Karpas-422 (cell line): ENCODE results near the gene KSR1. TPM values are rescaled to one million over a fixed set of nuclear protein-coding genes. Genes with fewer than 3 reads are reported as not detected.

ENCODE experiments used
- DNase-seq: peaks from one replicate; pipeline ENCODE4 v3.0.0-alpha.2; 2015
- H2AFZ ChIP-seq: fragments of 200-600 bp; sonication (generic); 2 replicates; pipeline ENCODE4 v1.6.1; 2014; ENCODE audit warnings: antibody characterized with exemption, low read length, mixed read lengths
- H3K27ac ChIP-seq: fragments of 200-600 bp; sonication (generic); 2 replicates; pipeline ENCODE4 v1.5.1; 2014; ENCODE audit warnings: mild to moderate bottlenecking, low read length, moderate library complexity
- H3K27me3 ChIP-seq: fragments of 200-600 bp; sonication (generic); 2 replicates; pipeline ENCODE4 v1.6.1; 2014; ENCODE audit warnings: low read length, mixed read lengths
- H3K36me3 ChIP-seq: fragments of 200-600 bp; sonication (generic); 2 replicates; pipeline ENCODE4 v1.6.1; 2014; ENCODE audit warnings: low read length, mixed read lengths; ENCODE audit not compliant: insufficient read depth
- H3K4me1 ChIP-seq: fragments of 200-600 bp; sonication (generic); 2 replicates; pipeline ENCODE4 v1.6.1; 2014; ENCODE audit warnings: mild to moderate bottlenecking, low read length, mixed read lengths
- H3K4me2 ChIP-seq: fragments of 200-600 bp; sonication (generic); 2 replicates; pipeline ENCODE4 v1.6.1; 2014; ENCODE audit warnings: low read length, low read depth, mild to moderate bottlenecking; ENCODE audit not compliant: poor library complexity, severe bottlenecking
- H3K4me3 ChIP-seq: fragments of 200-600 bp; sonication (generic); 2 replicates; pipeline ENCODE4 v1.5.1; 2014; ENCODE audit warnings: mild to moderate bottlenecking, antibody characterized with exemption, low read length, mixed read lengths
- H3K79me2 ChIP-seq: fragments of 200-600 bp; sonication (generic); 2 replicates; pipeline ENCODE4 v1.6.1; 2014; ENCODE audit warnings: mild to moderate bottlenecking, low read length, mixed read lengths
- H3K9ac ChIP-seq: fragments of 200-600 bp; sonication (generic); 2 replicates; pipeline ENCODE4 v1.6.0; 2014; ENCODE audit warnings: low read length
- H3K9me2 ChIP-seq: fragments of 200-600 bp; sonication (generic), shearing (Covaris generic); replicated peaks from 2 replicates; pipeline ENCODE4 v1.6.0; 2014; ENCODE audit warnings: mild to moderate bottlenecking, low read length, moderate library complexity; ENCODE audit not compliant: insufficient read depth
- H3K9me3 ChIP-seq: fragments of 300-700, 200-600 bp; sonication (generic); 2 replicates; pipeline ENCODE4 v1.6.1; 2014; ENCODE audit warnings: low read length, mixed read lengths
- H4K20me1 ChIP-seq: fragments of 200-600 bp; sonication (generic); 2 replicates; pipeline ENCODE4 v1.6.1; 2014; ENCODE audit warnings: mild to moderate bottlenecking, antibody characterized with exemption, low read length, low read depth; ENCODE audit not compliant: insufficient read depth
- total RNA-seq: library from RNA; depleted of rRNA; stranded (reverse); fragments of >200 nt; shearing (Covaris generic); gene quantifications from 2 replicates; pipeline ENCODE4 v1.2.3, GENCODE V29; 2014; ENCODE audit warnings: low replicate concordance

KSR1 gene
- total RNA-seq, 1 experiment from 2014 or later, result 0.52 TPM

DNA sequence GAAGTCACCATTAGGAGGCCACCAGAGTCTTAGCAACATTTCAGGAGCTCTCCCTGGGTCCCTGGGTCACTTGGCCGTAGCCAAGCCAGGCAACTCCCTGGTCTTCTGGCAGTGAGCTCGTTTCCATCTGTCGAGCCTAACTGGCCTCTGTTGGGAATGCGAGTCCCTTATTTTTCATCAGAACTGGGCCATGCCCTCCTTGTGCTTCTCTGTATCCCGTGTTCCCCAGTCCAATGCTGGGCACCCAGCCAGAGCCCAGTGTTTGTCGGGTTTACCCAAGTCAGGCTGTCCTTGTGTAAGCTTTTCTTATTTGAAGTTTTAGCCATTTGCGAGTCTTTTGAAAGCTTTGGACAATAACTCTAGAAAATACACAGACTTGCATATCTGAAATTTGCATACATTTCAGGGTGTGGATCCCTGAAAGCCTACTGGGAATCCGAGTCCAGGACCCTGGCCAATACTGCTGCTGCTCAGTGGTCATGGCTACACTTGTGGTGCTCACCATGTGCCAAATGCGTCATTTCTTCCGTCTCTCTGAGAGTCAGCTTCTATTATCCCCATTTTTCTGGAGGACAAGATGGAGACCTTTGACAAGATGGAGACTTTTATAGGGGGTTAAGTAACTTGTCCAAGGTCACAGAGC, 93.1 kb downstream of the KSR1 start:
- H3K4me3 ChIP-seq, result no peak overlapping the region
- H3K4me1 ChIP-seq, result peaks cover 6% of the 10 kb centered on the region
- H2AFZ ChIP-seq, result no peak overlapping the region
- no peaks in the 10 kb centered on the region for H3K79me2 ChIP-seq
- H3K27me3 ChIP-seq, result no peaks in the 10 kb centered on the region
- H4K20me1 ChIP-seq, result no peaks in the 10 kb centered on the region
- no peaks in the 10 kb centered on the region for H3K36me3 ChIP-seq
- DNase-seq, result no peak
- no peak overlapping the region for H3K27ac ChIP-seq
- H3K9me3 ChIP-seq, result no peaks in the 10 kb centered on the region
- no peak overlapping the region for H3K4me2 ChIP-seq
- no peak overlapping the region for H3K9ac ChIP-seq
- no peaks in the 10 kb centered on the region for H3K9me2 ChIP-seq

DNA sequence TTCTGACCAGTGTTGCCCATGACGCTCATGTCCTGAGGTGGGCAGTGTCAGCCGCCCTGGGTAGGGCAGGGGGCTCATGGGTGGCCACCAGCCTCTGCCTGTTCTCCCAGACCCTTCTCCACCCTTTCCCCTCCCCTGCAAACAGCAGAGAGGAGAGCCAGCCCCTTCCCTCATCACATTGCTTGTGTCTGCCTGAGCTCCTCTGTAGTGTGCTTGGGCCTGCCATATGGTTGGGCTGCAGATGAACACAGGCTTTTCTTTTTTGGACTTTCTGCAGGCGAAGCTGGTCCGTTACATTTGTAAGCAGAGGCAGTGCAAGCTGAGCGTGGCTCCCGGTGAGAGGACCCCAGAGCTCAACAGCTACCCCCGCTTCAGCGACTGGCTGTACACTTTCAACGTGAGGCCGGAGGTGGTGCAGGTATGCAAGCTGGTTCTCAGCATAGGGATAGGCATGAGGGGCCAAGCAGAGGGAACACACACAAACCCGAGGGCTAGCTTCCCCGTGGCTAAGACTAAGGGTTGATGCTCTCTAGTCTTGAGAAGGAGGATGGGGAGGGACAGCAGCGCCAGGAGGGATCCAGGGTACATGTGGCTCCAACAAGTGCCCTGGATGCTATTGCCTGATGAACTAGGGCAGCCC, 94.2 kb downstream of the KSR1 start:
- Histone ChIP-seq H2AFZ (no peak overlapping the region), H3K4me2 (no peak overlapping the region), H4K20me1 (no peaks in the 10 kb centered on the region), H3K27me3 (no peaks in the 10 kb centered on the region), H3K9me3 (no peaks in the 10 kb centered on the region), H3K4me3 (no peak overlapping the region), H3K9me2 (no peaks in the 10 kb centered on the region), H3K27ac (no peak overlapping the region), H3K9ac (no peak overlapping the region), H3K4me1 (no peaks in the 10 kb centered on the region), H3K36me3 (no peaks in the 10 kb centered on the region), H3K79me2 (no peaks in the 10 kb centered on the region)
- no peak for DNase-seq

DNA sequence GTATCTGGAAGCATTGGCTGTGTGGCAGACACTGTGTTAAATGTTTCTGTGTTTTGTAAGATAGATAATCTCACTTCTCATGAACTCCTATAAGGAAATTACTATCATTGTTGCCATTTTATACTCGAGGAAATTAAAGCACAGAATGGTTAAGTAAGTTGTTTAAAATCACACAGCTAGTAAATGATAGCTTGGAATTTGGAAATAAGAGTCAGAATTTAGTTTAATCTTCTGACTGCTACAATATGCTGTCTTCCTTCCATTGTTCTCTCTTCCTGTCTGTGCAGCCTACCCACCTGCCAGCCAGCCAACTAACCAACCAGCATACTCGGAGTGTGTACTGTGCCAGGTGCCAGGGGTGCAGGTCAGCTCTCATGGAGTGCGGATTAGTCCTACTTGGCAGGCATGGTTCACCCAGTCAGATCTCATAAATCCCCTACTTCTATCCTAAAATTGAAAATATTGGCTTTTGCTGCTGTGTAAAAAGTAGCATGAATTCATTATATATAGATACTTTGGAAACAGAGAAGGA, 94.8 kb downstream of the KSR1 start:
- Histone ChIP-seq H4K20me1 (no peaks in the 10 kb centered on the region), H3K9me3 (no peaks in the 10 kb centered on the region), H3K9ac (no peak overlapping the region), H3K4me3 (no peak overlapping the region), H3K4me2 (no peak overlapping the region), H3K4me1 (no peaks in the 10 kb centered on the region), H3K9me2 (no peaks in the 10 kb centered on the region), H2AFZ (no peak overlapping the region), H3K27ac (no peak overlapping the region), H3K27me3 (no peaks in the 10 kb centered on the region), H3K36me3 (no peaks in the 10 kb centered on the region), H3K79me2 (no peaks in the 10 kb centered on the region)
- DNase-seq, result no peak

DNA sequence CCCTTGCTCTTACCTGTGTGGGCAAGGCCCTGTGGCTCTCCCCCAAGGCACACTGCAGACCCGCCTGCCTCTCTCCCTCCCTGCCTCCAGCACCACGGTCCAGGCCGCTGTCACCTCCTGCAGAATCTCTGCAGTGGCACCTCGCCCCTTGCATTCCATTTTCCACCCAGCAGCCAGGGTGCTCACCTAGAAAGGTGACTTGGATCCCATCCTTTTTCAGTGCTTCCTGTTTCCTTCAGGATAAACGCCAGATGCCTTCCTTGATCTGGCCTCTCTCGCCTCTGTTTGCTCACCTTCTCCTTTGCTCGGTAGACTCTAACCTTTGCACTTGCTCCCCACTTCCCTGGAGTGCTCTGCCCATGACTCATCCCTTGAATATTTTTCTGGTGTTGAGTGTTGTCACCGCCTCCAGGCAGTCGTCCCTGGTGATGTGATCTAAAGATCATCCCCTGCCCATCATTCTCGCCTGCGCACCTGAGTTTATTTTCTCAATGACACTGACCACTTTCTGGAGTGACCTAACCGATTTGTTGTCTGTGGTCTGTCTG, 95.5 kb downstream of the KSR1 start:
- no peak overlapping the region for H3K4me2 ChIP-seq

DNA sequence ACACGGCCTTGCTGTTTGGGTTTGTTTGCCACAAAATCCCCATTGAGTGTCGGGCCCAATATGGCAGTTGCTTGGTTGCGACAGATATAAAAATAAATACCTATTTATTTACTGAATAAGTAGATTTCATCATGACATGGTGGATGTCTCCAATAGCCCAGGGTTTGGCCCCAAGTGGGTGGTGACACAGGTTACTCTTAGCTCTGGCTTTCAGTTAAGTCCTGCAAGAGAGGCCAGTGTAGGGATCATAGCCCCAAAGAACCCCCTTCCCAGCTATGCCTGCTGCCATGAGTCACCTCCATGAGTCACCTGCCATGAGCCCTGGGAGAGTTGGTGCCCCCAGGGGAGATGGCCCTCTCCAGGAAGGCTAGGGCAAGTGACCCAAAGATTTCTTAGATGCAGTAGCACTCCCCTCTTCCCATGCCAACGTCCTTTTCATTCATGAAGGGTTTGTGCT, 96.1 kb downstream of the KSR1 start:
- no peaks in the 10 kb centered on the region for H3K9me3 ChIP-seq
- H3K27ac ChIP-seq, result no peak overlapping the region
- no peaks in the 10 kb centered on the region for H3K9me2 ChIP-seq
- H3K4me2 ChIP-seq, result no peak overlapping the region
- no peaks in the 10 kb centered on the region for H3K27me3 ChIP-seq
- H3K79me2 ChIP-seq, result no peaks in the 10 kb centered on the region
- H3K9ac ChIP-seq, result no peak overlapping the region
- DNase-seq, result no peak
- H3K4me3 ChIP-seq, result no peak overlapping the region
- no peaks in the 10 kb centered on the region for H3K36me3 ChIP-seq
- no peak overlapping the region for H2AFZ ChIP-seq
- no peaks in the 10 kb centered on the region for H3K4me1 ChIP-seq
- H4K20me1 ChIP-seq, result no peaks in the 10 kb centered on the region

More for the DNA sequence above, 95.5 kb downstream of the KSR1 start:
- Histone ChIP-seq H3K27ac (no peak overlapping the region), H4K20me1 (no peaks in the 10 kb centered on the region), H3K9ac (no peak overlapping the region), H3K4me3 (no peak overlapping the region), H3K36me3 (no peaks in the 10 kb centered on the region), H2AFZ (no peak overlapping the region), H3K4me1 (no peaks in the 10 kb centered on the region), H3K9me3 (no peaks in the 10 kb centered on the region), H3K79me2 (no peaks in the 10 kb centered on the region), H3K27me3 (no peaks in the 10 kb centered on the region), H3K9me2 (no peaks in the 10 kb centered on the region)
- DNase-seq, result no peak

DNA sequence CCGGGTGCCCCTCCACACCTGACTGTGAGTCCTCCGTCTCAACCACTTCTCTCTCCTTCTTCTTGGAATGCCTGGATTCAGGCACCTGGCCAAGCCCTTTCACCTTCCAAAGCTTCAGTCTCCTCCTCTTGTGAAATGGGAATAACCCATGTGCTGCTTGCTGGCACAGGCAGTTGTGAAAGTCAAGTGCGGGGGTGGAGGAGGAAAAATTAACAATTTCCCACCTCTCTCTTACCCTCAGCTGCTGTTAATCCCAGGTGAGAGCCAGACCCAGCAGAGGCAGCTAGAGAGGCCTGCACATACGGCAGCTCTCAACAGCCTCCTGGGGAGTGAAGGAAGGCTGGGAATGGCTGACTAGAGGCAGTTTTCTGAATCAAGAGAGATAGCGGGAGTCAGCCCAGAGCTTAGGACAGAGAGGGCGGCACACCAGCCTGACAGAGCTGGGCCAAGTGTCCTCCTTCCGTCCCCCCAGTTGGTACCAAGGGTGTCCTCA, 96.8 kb downstream of the KSR1 start:
- Histone ChIP-seq H3K4me3 (no peak overlapping the region), H3K27ac (no peak overlapping the region), H3K4me1 (no peaks in the 10 kb centered on the region), H2AFZ (no peak overlapping the region), H3K9me2 (no peaks in the 10 kb centered on the region), H3K79me2 (no peaks in the 10 kb centered on the region), H3K4me2 (no peak overlapping the region), H3K9ac (no peak overlapping the region), H4K20me1 (no peaks in the 10 kb centered on the region), H3K36me3 (no peaks in the 10 kb centered on the region), H3K9me3 (no peaks in the 10 kb centered on the region), H3K27me3 (no peaks in the 10 kb centered on the region)
- no peak for DNase-seq

DNA sequence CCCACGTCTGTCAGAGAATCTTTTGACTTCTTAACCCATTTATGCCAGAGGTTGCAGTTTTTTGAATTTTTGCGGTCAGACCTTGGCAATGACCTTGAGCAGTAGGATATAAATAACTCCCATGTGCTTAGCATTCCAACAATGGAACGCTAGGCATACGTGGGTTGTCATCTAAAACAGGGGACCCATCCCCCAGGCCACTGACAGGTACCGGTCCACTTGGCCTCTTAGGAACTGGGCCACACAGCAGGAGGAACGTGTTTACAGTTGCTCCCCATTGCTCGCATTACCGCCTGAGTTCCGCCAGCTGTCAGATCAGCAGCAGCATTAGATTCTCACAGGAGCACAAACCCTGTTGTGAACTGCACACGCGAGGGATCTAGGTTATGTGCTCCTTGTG, 97.9 kb downstream of the KSR1 start:
- Histone ChIP-seq H3K4me2 (no peak overlapping the region), H3K9ac (no peak overlapping the region), H3K9me3 (no peaks in the 10 kb centered on the region), H3K27me3 (no peaks in the 10 kb centered on the region), H3K4me1 (no peaks in the 10 kb centered on the region), H3K27ac (no peak overlapping the region), H2AFZ (no peak overlapping the region), H3K9me2 (no peaks in the 10 kb centered on the region), H3K79me2 (no peaks in the 10 kb centered on the region), H3K36me3 (no peaks in the 10 kb centered on the region), H3K4me3 (no peak overlapping the region), H4K20me1 (no peaks in the 10 kb centered on the region)
- no peak for DNase-seq

DNA sequence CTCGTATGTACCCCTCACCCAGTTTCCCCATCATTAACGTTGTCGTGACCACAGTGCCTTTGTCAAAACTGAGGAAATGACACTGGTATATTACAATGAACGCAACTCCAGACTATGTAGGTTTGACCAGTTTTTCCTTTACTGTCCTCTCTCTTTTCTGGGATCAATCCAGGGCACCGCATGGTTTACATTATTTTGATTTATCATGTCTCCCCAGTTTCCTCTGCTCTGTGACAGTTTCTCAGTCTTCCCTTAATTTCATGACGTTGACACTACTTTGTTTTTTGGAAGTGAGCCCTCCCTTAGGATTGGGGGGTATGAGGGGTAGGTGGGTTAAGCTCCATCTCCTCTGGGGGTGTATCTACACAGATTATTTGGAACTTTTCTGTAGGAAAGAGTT, 98.7 kb downstream of the KSR1 start:
- H3K27ac ChIP-seq, result no peak overlapping the region
- H3K79me2 ChIP-seq, result no peaks in the 10 kb centered on the region
- no peaks in the 10 kb centered on the region for H3K9me2 ChIP-seq
- H4K20me1 ChIP-seq, result no peaks in the 10 kb centered on the region
- no peak for DNase-seq
- H3K4me2 ChIP-seq, result no peak overlapping the region
- H3K27me3 ChIP-seq, result no peaks in the 10 kb centered on the region
- H3K9me3 ChIP-seq, result no peaks in the 10 kb centered on the region
- no peak overlapping the region for H3K4me3 ChIP-seq
- no peak overlapping the region for H3K9ac ChIP-seq
- no peaks in the 10 kb centered on the region for H3K36me3 ChIP-seq
- no peak overlapping the region for H2AFZ ChIP-seq
- no peaks in the 10 kb centered on the region for H3K4me1 ChIP-seq
